Measurements from ENCODE around the gene SETSIP.
"Not testable (repeated sequence)": the region's sequence is repeated elsewhere in the genome, so short reads cannot be mapped to it uniquely, and the experiment has no call there.

Gene SETSIP

GRCh38 chr1:92045766-92046495 is 29.3 kb downstream of the SETSIP start:
- DNase-seq = no peak

- DNase-seq = no peak
Measured at GRCh38 chr1:92043621-92044020, 31.6 kb downstream of the SETSIP start.

- no peak for DNase-seq
Measured at GRCh38 chr1:92040971-92041370, 34.2 kb downstream of the SETSIP start.

GRCh38 chr1:92038695-92039346 is 36.4 kb downstream of the SETSIP start:
- DNase-seq = no peak

- DNase-seq = no peak
Measured at GRCh38 chr1:92037400-92037799, 37.8 kb downstream of the SETSIP start.

GRCh38 chr1:92031281-92032110 is 43.7 kb downstream of the SETSIP start:
- no peak for DNase-seq

GRCh38 chr1:92030656-92031107 is 44.5 kb downstream of the SETSIP start:
- no peak for DNase-seq

GRCh38 chr1:92029241-92029922 is 45.8 kb downstream of the SETSIP start:
- no peak for DNase-seq

GRCh38 chr1:92026806-92027205 is 48.4 kb downstream of the SETSIP start:
- no peak for DNase-seq

GRCh38 chr1:92026042-92026441 is 49.2 kb downstream of the SETSIP start:
- DNase-seq = not testable (repeated sequence)
